IMR-90 (cell line): ENCODE measurements around the gene INTS2. TPM values are rescaled to one million over a fixed set of nuclear protein-coding genes. Genes with fewer than 3 reads are reported as not detected.

Source experiments
- ATAC-seq: fragments of 200-7000 bp; cut with Tn5 transposase; 2 replicates; pipeline ENCODE4 v1.9.1; 2020; ENCODE audit warnings: low read depth, mild to moderate bottlenecking, moderate library complexity
- BruUV-seq: library from RNA; stranded (reverse); fragments of 400-500 nt; replicated peaks from 2 replicates; lab custom pipeline; 2021; lab: Mats Ljungman, UMichigan
- CTCF ChIA-PET: fragments of 300-600 bp; formaldehyde crosslinking; extraction: SDS; loops from one replicate; lab custom pipeline; 2021; ENCODE audit warnings: antibody characterized with exemption; lab: Yijun Ruan, JAX
- POLR2A ChIA-PET: fragments of 300-600 bp; sonication (Branson Sonifier 250); formaldehyde crosslinking; loops from one replicate; lab custom pipeline; 2022; ENCODE audit warnings: antibody characterized with exemption; ENCODE audit not compliant: unreplicated experiment; lab: Charles Lee
- DNase-seq: peaks from one replicate; pipeline ENCODE4 v3.0.0; 2013
- H2AFZ ChIP-seq: replicated peaks from 2 replicates; pipeline ENCODE3; 2013; ENCODE audit warnings: low read length, mild to moderate bottlenecking; ENCODE audit not compliant: poor library complexity
- H2AK5ac ChIP-seq: 2 replicates; pipeline ENCODE4 v1.6.1; 2013; ENCODE audit warnings: low read depth, low read length, inconsistent platforms
- H2AK9ac ChIP-seq: replicated peaks from 2 replicates; pipeline ENCODE3; 2013; ENCODE audit warnings: mild to moderate bottlenecking, low read depth, low read length, moderate library complexity; ENCODE audit not compliant: poor library complexity
- H2BK120ac ChIP-seq: 2 replicates; pipeline ENCODE4 v1.6.1; 2013; ENCODE audit warnings: low read depth, low read length, inconsistent platforms
- H2BK15ac ChIP-seq: 3 replicates; pipeline ENCODE4 v1.6.1; 2013; ENCODE audit warnings: low read depth, low read length, inconsistent platforms
- H2BK20ac ChIP-seq: 2 replicates; pipeline ENCODE4 v1.6.1; 2013; ENCODE audit warnings: low read depth, mild to moderate bottlenecking, inconsistent platforms, low read length, moderate library complexity
- H2BK5ac ChIP-seq: 2 replicates; pipeline ENCODE4 v1.6.1; 2013; ENCODE audit warnings: mild to moderate bottlenecking, low read depth, low read length, inconsistent platforms; ENCODE audit not compliant: poor library complexity, severe bottlenecking
- H3K14ac ChIP-seq: replicated peaks from 2 replicates; pipeline ENCODE4 v1.6.1; 2013; ENCODE audit warnings: low read depth, low read length, inconsistent platforms
- H3K18ac ChIP-seq: 2 replicates; pipeline ENCODE4 v1.6.1; 2013; ENCODE audit warnings: low read depth, low read length, control low read depth
- H3K23ac ChIP-seq: 2 replicates; pipeline ENCODE4 v1.6.1; 2013; ENCODE audit warnings: low read depth, low read length, inconsistent platforms
- H3K27ac ChIP-seq: 2 replicates; pipeline ENCODE4 v1.5.1; 2013; ENCODE audit warnings: mild to moderate bottlenecking, control low read depth, low read length; ENCODE audit not compliant: insufficient read depth
- H3K27me3 ChIP-seq: 2 replicates; pipeline ENCODE4 v1.6.1; 2013; ENCODE audit warnings: low read length; ENCODE audit not compliant: control insufficient read depth, insufficient read depth
- H3K36me3 ChIP-seq: 2 replicates; pipeline ENCODE4 v1.6.1; 2013; ENCODE audit warnings: low read length, mixed read lengths; ENCODE audit not compliant: control insufficient read depth, insufficient read depth
- H3K4ac ChIP-seq: 2 replicates; pipeline ENCODE4 v1.6.1; 2013; ENCODE audit warnings: low read depth, low read length, inconsistent platforms
- H3K4me1 ChIP-seq: 2 replicates; pipeline ENCODE4 v1.6.1; 2013; ENCODE audit warnings: low read length, mixed read lengths; ENCODE audit not compliant: control insufficient read depth, insufficient read depth
- H3K4me2 ChIP-seq: 2 replicates; pipeline ENCODE4 v1.6.1; 2013; ENCODE audit warnings: low read depth, mild to moderate bottlenecking, control low read depth, low read length, moderate library complexity
- H3K4me3 ChIP-seq: 2 replicates; pipeline ENCODE4 v1.5.1; 2013; ENCODE audit warnings: low read depth, mild to moderate bottlenecking, control low read depth, low read length, moderate library complexity; ENCODE audit not compliant: insufficient read depth
- H3K56ac ChIP-seq: 2 replicates; pipeline ENCODE4 v1.6.1; 2013; ENCODE audit warnings: low read length, inconsistent platforms; ENCODE audit not compliant: insufficient read depth; ENCODE audit errors: extremely low read depth
- H3K79me1 ChIP-seq, 2 experiments: 2 replicates each; pipeline ENCODE4 v1.6.1; 2013; ENCODE audit warnings: low read length in 2 of 2, inconsistent platforms in 1 of 2, low read depth in 1 of 2
- H3K9ac ChIP-seq: 2 replicates; pipeline ENCODE4 v1.6.1; 2013; ENCODE audit warnings: low read depth, low read length, control low read depth
- H3K9me1 ChIP-seq: 2 replicates; pipeline ENCODE4 v1.6.1; 2013; ENCODE audit warnings: low read length, inconsistent platforms; ENCODE audit not compliant: insufficient read depth
- H3K9me3 ChIP-seq: 2 replicates; pipeline ENCODE4 v1.6.1; 2013; ENCODE audit warnings: low read length; ENCODE audit not compliant: control insufficient read depth, insufficient read depth
- H4K20me1 ChIP-seq: 2 replicates; pipeline ENCODE4 v1.6.1; 2013; ENCODE audit warnings: low read length, inconsistent platforms; ENCODE audit not compliant: insufficient read depth
- H4K5ac ChIP-seq: 2 replicates; pipeline ENCODE4 v1.6.1; 2013; ENCODE audit warnings: mild to moderate bottlenecking, low read depth, low read length, control low read depth
- H4K8ac ChIP-seq, 2 experiments: 2 replicates each; pipeline ENCODE4 v1.6.1; 2013; ENCODE audit warnings: low read depth in 2 of 2, low read length in 2 of 2, control low read depth in 1 of 2, inconsistent platforms in 1 of 2
- H4K91ac ChIP-seq: 2 replicates; pipeline ENCODE4 v1.6.1; 2013; ENCODE audit warnings: low read depth, low read length, inconsistent platforms; ENCODE audit not compliant: insufficient read depth
- CEBPB ChIP-seq: IDR thresholded peaks from 2 replicates; pipeline ENCODE4 v1.6.1; 2012; ENCODE audit warnings: low read depth, low read length, improper control_type of control experiment
- USF2 ChIP-seq: fragments of 150-350 bp; IDR thresholded peaks from 2 replicates; pipeline ENCODE4 v1.6.1; 2017; ENCODE audit warnings: mild to moderate bottlenecking, antibody characterized with exemption, low read length, low read depth
- WGBS, 2 experiments: methylation state at CpG; one replicate each; pipeline versions ENCODE4 v1.1.5 to v1.1.7; 2013; ENCODE audit warnings: missing lambda C conversion rate in 2 of 2; ENCODE audit not compliant: insufficient read length in 1 of 2; ENCODE audit errors: extremely low coverage in 2 of 2; 5-methylcytosine and 5-hydroxymethylcytosine counted together
- dilution Hi-C: fragments of 300-500 bp; cut with HindIII; formaldehyde crosslinking; loops from one replicate; pipeline ENCODE4 v1.14.3; 2018; ENCODE audit warnings: low sequenced_read_pairs; ENCODE audit not compliant: unreplicated experiment
- in situ Hi-C: fragments of 300-500 bp; cut with MboI; formaldehyde crosslinking; loops from 3 replicates; pipeline ENCODE4 v1.14.3; 2019; ENCODE audit warnings: low sequenced_read_pairs, inconsistent platforms, mixed read lengths
- intact Hi-C: fragments of 100-400 bp; cut with micrococcal nuclease; formaldehyde crosslinking; loops from 2 replicates; pipeline ENCODE4 v1.10.0; 2022
- polyA plus RNA-seq, 3 experiments: library from polyadenylated mRNA; depleted of rRNA; stranded (reverse); fragments of >200 nt; gene quantifications; 2 replicates each; pipeline ENCODE4 v1.2.3, GENCODE V29; 2012; ENCODE audit warnings: low replicate concordance in 1 of 3
- total RNA-seq: library from RNA; depleted of rRNA; stranded (reverse); fragments of >200 nt; gene quantifications from 2 replicates; pipeline ENCODE4 v1.2.3, GENCODE V29; 2012

INTS2 gene
- total and polyA plus RNA-seq, 2 of the 4 experiments (the other 2 are of a cell fraction) = 4.0 to 17.4 TPM

- Histone ChIP-seq H2BK15ac (no peak overlapping the region), H3K9me3 (no peaks in the 10 kb centered on the region), H3K4ac (no peak overlapping the region), H3K79me1 (peaks cover 13 to 39% of the 10 kb centered on the region in 2 experiments), H2AFZ (no peak overlapping the region), H4K5ac (no peak overlapping the region), H3K4me3 (no peak overlapping the region), H3K4me1 (peaks cover 2% of the 10 kb centered on the region; the same call in 1 of the 2 replicates), H3K9me1 (no peaks in the 10 kb centered on the region), H2AK5ac (no peak overlapping the region), H2AK9ac (no peak overlapping the region), H4K20me1 (no peaks in the 10 kb centered on the region; the same call in 1 of the 2 replicates), H2BK20ac (no peak overlapping the region), H3K56ac (no peak overlapping the region), H3K9ac (no peak overlapping the region), H3K27me3 (no peaks in the 10 kb centered on the region), H2BK120ac (no peak overlapping the region), H3K14ac (no peak overlapping the region), H4K91ac (no peak overlapping the region), H3K4me2 (no peak overlapping the region), H3K18ac (no peak overlapping the region), H2BK5ac (no peak overlapping the region), H4K8ac (no peak overlapping the region), H3K27ac (no peak overlapping the region), H3K36me3 (peaks cover 38% of the 10 kb centered on the region), H3K23ac (no peak overlapping the region)
- in situ Hi-C loops = no loop called here
- dilution Hi-C loops = no loop called here
- ChIA-PET POLR2A (no interaction called here), CTCF (no interaction called here)
- ATAC-seq (peak; percentile 73), DNase-seq (peak; percentile 28)
- no CpG with 5 or more reads among the region's 2 CpGs for WGBS, 2 experiments
- no TSS peak for BruUV-seq
- intact Hi-C loops = no loop called here
- TF ChIP-seq CEBPB = peak; percentile 11; the same call in 1 of the 2 replicates
- no peak for TF ChIP-seq USF2
These were observed 39.9 kb upstream of the INTS2 start for GRCh38 chr17:61967729-61968128.
